K562 (cell line): ENCODE data around the gene LNX2. TPM values are rescaled to one million over a fixed set of nuclear protein-coding genes. Genes with fewer than 3 reads are reported as not detected.

Experiments
- ATF1 ChIP-seq, 2 experiments: fragments of 450-650 bp in 1 of 2; IDR thresholded peaks; 2 replicates each; pipeline ENCODE4 v1.6.1; 2016; ENCODE audit warnings: missing compliant biosample characterization in 1 of 2, missing genetic modification characterization in 1 of 2
- CCAR2 ChIP-seq: fragments of 200-400 bp; formaldehyde crosslinking; IDR thresholded peaks from 2 replicates; pipeline ENCODE4 v1.6.1; 2017; ENCODE audit warnings: mild to moderate bottlenecking, low read depth, low read length
- COPS2 ChIP-seq: fragments of 450-650 bp; conservative IDR thresholded peaks from 2 replicates; pipeline ENCODE4 v1.6.1; 2016; ENCODE audit warnings: mild to moderate bottlenecking, moderate library complexity
- E2F3 ChIP-seq: fragments of 250-450 bp; sonication (Bioruptor Pico); IDR thresholded peaks from 2 replicates; pipeline ENCODE4 v1.4.0; 2020; ENCODE audit warnings: mild to moderate bottlenecking
- ELF1 ChIP-seq: fragments of 200-800 bp; sonication (Bioruptor generic); IDR thresholded peaks from 2 replicates; pipeline ENCODE4 v1.6.1; 2016; ENCODE audit warnings: missing genetic modification characterization, missing compliant biosample characterization
- ELF2 ChIP-seq: fragments of 250-450 bp; sonication (Bioruptor Pico); IDR thresholded peaks from 2 replicates; pipeline ENCODE4 v1.5.0; 2021; ENCODE audit warnings: mild to moderate bottlenecking
- HLTF ChIP-seq: fragments of 450-650 bp; IDR thresholded peaks from 2 replicates; pipeline ENCODE4 v1.6.1; 2016
- HOXB6 ChIP-seq: fragments of 250-450 bp; sonication (Bioruptor Pico); IDR thresholded peaks from 2 replicates; pipeline ENCODE4 v1.5.1; 2022; ENCODE audit warnings: mild to moderate bottlenecking, borderline replicate concordance
- MAFF ChIP-seq: IDR thresholded peaks from 2 replicates; pipeline ENCODE4 v1.6.1; 2012; ENCODE audit warnings: low read length, improper control_type of control experiment
- NCOA6 ChIP-seq: fragments of 450-650 bp; IDR thresholded peaks from 2 replicates; pipeline ENCODE4 v1.6.1; 2017; ENCODE audit warnings: mild to moderate bottlenecking
- RFX5 ChIP-seq: IDR thresholded peaks from 2 replicates; pipeline ENCODE4 v1.6.1; 2011; ENCODE audit warnings: low read depth, mild to moderate bottlenecking, improper control_type of control experiment, low read length
- RHOXF2B ChIP-seq: fragments of 250-450 bp; sonication (Bioruptor Pico); conservative IDR thresholded peaks from 2 replicates; pipeline ENCODE4 v1.5.1; 2021
- SRSF9 ChIP-seq: fragments of 200-400 bp; formaldehyde crosslinking; IDR thresholded peaks from 2 replicates; pipeline ENCODE4 v1.6.1; 2017; ENCODE audit warnings: low read depth, low read length, borderline replicate concordance
- TCF3 ChIP-seq: sonication (generic); formaldehyde crosslinking; IDR thresholded peaks from 2 replicates; pipeline ENCODE4 v1.4.0; 2020; ENCODE audit warnings: mild to moderate bottlenecking, missing genetic modification reagents
- U2AF2 ChIP-seq: fragments of 200-400 bp; formaldehyde crosslinking; optimal IDR thresholded peaks from 2 replicates; pipeline ENCODE3; 2017; ENCODE audit warnings: low read depth, mild to moderate bottlenecking, low read length
- ZC3H4 ChIP-seq: sonication (generic); formaldehyde crosslinking; IDR thresholded peaks from 2 replicates; pipeline ENCODE4 v1.9.0; 2021; ENCODE audit warnings: missing genetic modification reagents, borderline replicate concordance
- ZFP1 ChIP-seq: fragments of 450-650 bp; formaldehyde crosslinking; IDR thresholded peaks from 2 replicates; pipeline ENCODE4 v1.4.0; 2020; ENCODE audit warnings: mild to moderate bottlenecking, mixed read lengths
- polyA plus RNA-seq, 8 experiments: library from polyadenylated mRNA; depleted of rRNA in 4 of 8; stranded (reverse) in 5 of 8; unstranded in 3 of 8; fragments of >200 nt; fragmentation: Nextera tagmentation in 2 of 8; fragmentation: Illumina TruSeq in 1 of 8; extraction: Ambion mirVana in 2 of 8; extraction: Trizol in 1 of 8; gene quantifications; 2 replicates each; pipeline versions ENCODE4 v1.2.1 to v1.2.3, GENCODE V29; 2011 to 2014; ENCODE audit warnings: inconsistent platforms in 1 of 8, missing spikeins in 1 of 8
- total RNA-seq, 7 experiments: library from RNA; depleted of rRNA in 6 of 7; stranded (reverse); fragments of >200 nt in 6 of 7; fragmentation: Illumina TruSeq in 2 of 7; extraction: Trizol in 2 of 7; gene quantifications; 2 replicates each; pipeline versions ENCODE4 v1.2.1 to v1.2.3, GENCODE V29; 2011 to 2021; ENCODE audit warnings: low replicate concordance in 1 of 7
- TF ChIP-seq, protein P1 (sequence below): sonication (generic); formaldehyde crosslinking; IDR thresholded peaks from 2 replicates; pipeline ENCODE4 v1.4.0; 2020; ENCODE audit warnings: mild to moderate bottlenecking, missing genetic modification reagents
- TF ChIP-seq, protein P2 (sequence below): sonication (generic); formaldehyde crosslinking; IDR thresholded peaks from 2 replicates; pipeline ENCODE4 v1.9.0; 2022; ENCODE audit warnings: mild to moderate bottlenecking, missing genetic modification reagents
- TF ChIP-seq, protein P3 (sequence below): fragments of 250-450 bp; sonication (Bioruptor Pico); IDR thresholded peaks from 2 replicates; pipeline ENCODE4 v1.5.0; 2020; ENCODE audit warnings: mild to moderate bottlenecking
- TF ChIP-seq, protein P4 (sequence below): sonication (generic); formaldehyde crosslinking; IDR thresholded peaks from 2 replicates; pipeline ENCODE4 v1.8.1; 2023; ENCODE audit warnings: mild to moderate bottlenecking, missing genetic modification reagents
- TF ChIP-seq, protein P5 (sequence below): IDR thresholded peaks from 3 replicates; pipeline ENCODE4 v1.6.1; 2011; ENCODE audit warnings: borderline replicate concordance, mild to moderate bottlenecking, moderate library complexity; ENCODE audit not compliant: insufficient read length; ENCODE audit errors: extremely low read depth

Gene LNX2
- total and polyA plus RNA-seq, 9 of the 15 experiments (the other 6 are each of a cell fraction or from before 2014, with no cell fraction given), result 1.5 to 5.5 (median 4.0) TPM

DNA sequence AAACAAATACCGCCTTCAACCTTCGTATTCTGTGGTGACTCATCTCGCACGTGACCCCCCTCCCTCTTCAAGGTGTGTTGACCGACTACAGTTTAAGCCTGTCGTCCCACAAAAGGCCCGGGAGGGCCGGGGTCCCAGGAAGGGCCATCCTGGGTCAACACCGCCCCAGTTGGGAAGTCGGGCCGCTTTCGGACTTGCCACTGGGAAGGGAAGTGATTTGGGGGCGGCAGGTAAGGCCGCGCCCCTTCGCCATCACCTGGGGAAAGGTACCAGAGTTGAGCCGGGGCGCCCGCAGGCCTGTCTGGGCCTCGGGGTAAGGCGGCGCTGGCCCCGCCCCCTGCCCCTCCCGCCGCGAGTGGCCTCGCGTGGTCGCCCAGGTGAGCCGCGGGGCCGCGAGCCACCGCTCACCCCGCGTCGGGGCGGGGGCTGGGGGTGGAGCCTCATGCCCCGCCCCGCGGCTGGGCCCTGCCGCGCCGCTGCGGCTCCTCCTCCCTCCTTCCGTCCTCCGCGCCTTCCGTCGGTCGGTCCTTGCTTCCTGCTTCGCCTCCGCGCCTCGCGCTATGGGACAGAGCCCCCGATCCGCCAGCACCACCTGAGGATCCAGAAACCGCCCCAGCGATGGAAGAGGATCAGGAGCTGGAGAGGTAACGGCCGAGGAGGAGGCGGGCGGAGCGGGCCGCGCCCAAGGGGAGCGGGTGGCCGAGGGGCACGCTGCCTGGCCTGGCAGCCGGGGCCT, 1.2 kb upstream of the LNX2 start, which contains the start of gene POLR1D (continued):
- no peak; the same call in 1 of the 2 replicates for TF ChIP-seq ATF1 (CRISPR knock-in tag; IDR thresholded peaks at IDR 0.05)
- no peak for TF ChIP-seq ATF1 (tag; IDR thresholded peaks at IDR 0.05)
- TF ChIP-seq ZFP1, result no peak
- TF ChIP-seq RFX5, result no peak
- TF ChIP-seq ELF2 (CRISPR knock-in tag), result peak; percentile 53; the same call in 1 of the 2 replicates
- TF ChIP-seq, protein P1, sequence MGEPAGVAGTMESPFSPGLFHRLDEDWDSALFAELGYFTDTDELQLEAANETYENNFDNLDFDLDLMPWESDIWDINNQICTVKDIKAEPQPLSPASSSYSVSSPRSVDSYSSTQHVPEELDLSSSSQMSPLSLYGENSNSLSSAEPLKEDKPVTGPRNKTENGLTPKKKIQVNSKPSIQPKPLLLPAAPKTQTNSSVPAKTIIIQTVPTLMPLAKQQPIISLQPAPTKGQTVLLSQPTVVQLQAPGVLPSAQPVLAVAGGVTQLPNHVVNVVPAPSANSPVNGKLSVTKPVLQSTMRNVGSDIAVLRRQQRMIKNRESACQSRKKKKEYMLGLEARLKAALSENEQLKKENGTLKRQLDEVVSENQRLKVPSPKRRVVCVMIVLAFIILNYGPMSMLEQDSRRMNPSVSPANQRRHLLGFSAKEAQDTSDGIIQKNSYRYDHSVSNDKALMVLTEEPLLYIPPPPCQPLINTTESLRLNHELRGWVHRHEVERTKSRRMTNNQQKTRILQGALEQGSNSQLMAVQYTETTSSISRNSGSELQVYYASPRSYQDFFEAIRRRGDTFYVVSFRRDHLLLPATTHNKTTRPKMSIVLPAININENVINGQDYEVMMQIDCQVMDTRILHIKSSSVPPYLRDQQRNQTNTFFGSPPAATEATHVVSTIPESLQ, result no peak
- TF ChIP-seq CCAR2, result no peak
- TF ChIP-seq ZC3H4 (CRISPR knock-in tag), result no peak
- TF ChIP-seq, protein P2, sequence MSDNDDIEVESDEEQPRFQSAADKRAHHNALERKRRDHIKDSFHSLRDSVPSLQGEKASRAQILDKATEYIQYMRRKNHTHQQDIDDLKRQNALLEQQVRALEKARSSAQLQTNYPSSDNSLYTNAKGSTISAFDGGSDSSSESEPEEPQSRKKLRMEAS (CRISPR knock-in tag), result 0 out of 2 replicates have a peak, but pooled peaks have one; percentile 40
- TF ChIP-seq MAFF, result no peak
- TF ChIP-seq, protein P3, sequence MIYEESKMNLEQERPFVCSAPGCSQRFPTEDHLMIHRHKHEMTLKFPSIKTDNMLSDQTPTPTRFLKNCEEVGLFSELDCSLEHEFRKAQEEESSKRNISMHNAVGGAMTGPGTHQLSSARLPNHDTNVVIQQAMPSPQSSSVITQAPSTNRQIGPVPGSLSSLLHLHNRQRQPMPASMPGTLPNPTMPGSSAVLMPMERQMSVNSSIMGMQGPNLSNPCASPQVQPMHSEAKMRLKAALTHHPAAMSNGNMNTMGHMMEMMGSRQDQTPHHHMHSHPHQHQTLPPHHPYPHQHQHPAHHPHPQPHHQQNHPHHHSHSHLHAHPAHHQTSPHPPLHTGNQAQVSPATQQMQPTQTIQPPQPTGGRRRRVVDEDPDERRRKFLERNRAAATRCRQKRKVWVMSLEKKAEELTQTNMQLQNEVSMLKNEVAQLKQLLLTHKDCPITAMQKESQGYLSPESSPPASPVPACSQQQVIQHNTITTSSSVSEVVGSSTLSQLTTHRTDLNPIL (CRISPR knock-in tag), result no peak
- TF ChIP-seq, protein P4, sequence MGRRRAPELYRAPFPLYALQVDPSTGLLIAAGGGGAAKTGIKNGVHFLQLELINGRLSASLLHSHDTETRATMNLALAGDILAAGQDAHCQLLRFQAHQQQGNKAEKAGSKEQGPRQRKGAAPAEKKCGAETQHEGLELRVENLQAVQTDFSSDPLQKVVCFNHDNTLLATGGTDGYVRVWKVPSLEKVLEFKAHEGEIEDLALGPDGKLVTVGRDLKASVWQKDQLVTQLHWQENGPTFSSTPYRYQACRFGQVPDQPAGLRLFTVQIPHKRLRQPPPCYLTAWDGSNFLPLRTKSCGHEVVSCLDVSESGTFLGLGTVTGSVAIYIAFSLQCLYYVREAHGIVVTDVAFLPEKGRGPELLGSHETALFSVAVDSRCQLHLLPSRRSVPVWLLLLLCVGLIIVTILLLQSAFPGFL (CRISPR knock-in tag), result no peak
- TF ChIP-seq U2AF2, result no peak
- TF ChIP-seq ELF1 (tag), result no peak
- TF ChIP-seq HOXB6 (CRISPR knock-in tag), result no peak
- no peak for TF ChIP-seq TCF3
- no peak for TF ChIP-seq E2F3 (CRISPR knock-in tag)
- TF ChIP-seq HLTF, result no peak
- TF ChIP-seq RHOXF2B (CRISPR knock-in tag), result no peak
- no peak for TF ChIP-seq COPS2
- TF ChIP-seq, protein P5, sequence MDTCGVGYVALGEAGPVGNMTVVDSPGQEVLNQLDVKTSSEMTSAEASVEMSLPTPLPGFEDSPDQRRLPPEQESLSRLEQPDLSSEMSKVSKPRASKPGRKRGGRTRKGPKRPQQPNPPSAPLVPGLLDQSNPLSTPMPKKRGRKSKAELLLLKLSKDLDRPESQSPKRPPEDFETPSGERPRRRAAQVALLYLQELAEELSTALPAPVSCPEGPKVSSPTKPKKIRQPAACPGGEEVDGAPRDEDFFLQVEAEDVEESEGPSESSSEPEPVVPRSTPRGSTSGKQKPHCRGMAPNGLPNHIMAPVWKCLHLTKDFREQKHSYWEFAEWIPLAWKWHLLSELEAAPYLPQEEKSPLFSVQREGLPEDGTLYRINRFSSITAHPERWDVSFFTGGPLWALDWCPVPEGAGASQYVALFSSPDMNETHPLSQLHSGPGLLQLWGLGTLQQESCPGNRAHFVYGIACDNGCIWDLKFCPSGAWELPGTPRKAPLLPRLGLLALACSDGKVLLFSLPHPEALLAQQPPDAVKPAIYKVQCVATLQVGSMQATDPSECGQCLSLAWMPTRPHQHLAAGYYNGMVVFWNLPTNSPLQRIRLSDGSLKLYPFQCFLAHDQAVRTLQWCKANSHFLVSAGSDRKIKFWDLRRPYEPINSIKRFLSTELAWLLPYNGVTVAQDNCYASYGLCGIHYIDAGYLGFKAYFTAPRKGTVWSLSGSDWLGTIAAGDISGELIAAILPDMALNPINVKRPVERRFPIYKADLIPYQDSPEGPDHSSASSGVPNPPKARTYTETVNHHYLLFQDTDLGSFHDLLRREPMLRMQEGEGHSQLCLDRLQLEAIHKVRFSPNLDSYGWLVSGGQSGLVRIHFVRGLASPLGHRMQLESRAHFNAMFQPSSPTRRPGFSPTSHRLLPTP, result no peak
- no peak for TF ChIP-seq NCOA6
- no peak for TF ChIP-seq SRSF9
